ENCODE results near the gene BPGM.
"Not testable (repeated sequence)": the region's sequence is repeated elsewhere in the genome, so short reads cannot be mapped to it uniquely, and the experiment has no call there.

BPGM gene

GRCh38 chr7:134632052-134632451, 14.6 kb upstream of the BPGM start:
- DNase-seq (ENCODE audit: low read depth in 2 of 2): no peak

DNA sequence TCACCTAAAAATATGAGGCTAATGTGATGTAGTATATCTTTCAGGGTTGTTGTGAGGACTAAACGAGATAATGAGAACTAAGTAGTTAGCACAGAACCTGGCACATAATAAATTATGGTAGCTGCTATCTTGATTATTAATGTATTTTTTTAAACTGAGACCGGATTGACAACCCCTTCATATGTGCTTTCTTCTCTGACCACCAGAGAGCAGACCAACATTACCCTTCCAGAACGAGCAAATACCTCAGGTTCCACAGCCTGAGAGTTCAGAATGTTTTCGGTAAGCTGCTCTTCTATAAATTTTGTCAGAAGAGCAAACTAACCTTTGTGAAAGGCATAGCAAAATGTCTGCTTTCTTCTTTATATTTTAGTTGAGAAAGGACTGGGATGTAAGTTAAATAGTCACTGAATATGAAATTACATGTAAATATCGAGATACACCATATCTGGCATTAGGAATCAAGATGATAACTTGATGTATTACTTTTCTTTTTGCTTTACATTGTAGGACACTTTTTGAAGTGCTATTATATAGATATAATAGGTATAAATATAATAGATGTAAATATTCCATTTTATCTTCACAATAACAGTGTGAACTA, 13.6 kb upstream of the BPGM start:
- DNase-seq (ENCODE audit: low read depth in 2 of 2): no peak

DNA sequence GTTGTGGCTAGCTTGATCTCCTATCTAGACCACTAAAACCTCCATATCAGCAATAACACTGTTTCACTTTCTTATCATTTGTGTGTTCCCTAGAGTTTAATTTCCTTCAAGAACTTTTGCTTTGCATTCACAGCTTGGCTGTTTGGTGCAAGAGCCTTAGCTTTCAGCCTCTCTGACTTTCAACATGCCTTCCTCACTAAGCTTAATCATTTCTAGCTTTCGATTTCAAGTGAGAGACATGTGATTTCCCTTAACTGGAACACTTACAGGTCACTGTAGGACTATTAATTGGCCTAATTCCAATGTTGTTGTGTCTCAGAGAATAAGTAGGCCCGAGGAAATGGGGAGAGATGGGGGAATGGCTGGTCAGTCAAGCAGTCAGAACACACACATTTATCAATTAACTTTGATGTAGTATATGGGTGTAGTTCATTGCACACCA, 10.6 kb upstream of the BPGM start:
- DNase-seq (ENCODE audit: low read depth in 2 of 2): no peak

GRCh38 chr7:134637441-134637840, 9.2 kb upstream of the BPGM start:
- no peak for DNase-seq (ENCODE audit: low read depth in 2 of 2)

- no peak for DNase-seq (ENCODE audit: low read depth in 2 of 2)
Measured at GRCh38 chr7:134637934-134638719, 8.5 kb upstream of the BPGM start.

DNA sequence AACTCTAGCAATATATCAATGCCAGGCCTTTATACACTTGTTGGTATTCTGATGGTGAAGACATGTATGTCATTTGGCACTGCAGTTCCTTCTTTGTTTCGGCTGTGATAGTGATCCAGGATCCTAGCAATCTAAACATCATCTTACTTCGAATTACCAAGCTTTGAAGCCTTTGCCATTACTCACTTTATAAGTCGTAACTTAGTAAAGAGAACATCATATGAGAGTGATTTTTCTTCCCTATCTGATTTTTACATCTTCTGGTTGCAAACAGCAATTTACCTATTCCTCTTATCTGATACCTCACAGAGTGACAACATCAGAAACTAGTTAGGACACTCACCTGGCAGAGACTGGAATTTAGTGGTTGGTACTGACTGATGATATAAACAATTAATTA, 7.6 kb upstream of the BPGM start:
- no peak for DNase-seq (ENCODE audit: low read depth in 2 of 2)

DNA sequence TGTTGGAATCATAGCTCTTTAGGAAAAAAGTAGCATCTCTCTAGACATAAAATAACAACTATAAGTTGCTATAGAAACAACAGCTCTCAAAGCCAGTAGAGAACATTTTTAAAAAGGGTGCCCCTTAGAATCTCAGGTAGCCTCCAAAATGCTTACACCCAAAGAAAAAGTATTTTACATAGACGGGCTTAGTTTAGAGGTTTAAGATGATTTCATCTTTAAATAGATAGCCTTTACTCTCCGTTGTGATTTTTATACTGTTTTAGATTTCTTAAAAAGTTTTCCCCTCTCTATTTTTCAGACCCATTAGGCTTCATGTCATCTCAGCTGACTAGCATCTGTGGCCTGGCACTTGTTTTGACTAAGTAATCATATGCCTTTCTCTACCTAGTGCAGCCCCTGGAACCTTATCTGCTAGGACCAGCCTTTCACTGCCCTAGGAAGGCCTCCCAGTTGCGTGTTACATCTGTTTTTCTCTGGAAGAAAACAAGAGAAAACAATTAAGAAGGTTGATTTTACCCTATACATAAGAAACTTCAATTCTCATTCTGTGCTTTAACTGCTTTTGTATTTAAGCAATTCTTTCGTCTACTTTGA, 6.9 kb upstream of the BPGM start:
- DNase-seq (ENCODE audit: low read depth in 2 of 2): no peak

DNA sequence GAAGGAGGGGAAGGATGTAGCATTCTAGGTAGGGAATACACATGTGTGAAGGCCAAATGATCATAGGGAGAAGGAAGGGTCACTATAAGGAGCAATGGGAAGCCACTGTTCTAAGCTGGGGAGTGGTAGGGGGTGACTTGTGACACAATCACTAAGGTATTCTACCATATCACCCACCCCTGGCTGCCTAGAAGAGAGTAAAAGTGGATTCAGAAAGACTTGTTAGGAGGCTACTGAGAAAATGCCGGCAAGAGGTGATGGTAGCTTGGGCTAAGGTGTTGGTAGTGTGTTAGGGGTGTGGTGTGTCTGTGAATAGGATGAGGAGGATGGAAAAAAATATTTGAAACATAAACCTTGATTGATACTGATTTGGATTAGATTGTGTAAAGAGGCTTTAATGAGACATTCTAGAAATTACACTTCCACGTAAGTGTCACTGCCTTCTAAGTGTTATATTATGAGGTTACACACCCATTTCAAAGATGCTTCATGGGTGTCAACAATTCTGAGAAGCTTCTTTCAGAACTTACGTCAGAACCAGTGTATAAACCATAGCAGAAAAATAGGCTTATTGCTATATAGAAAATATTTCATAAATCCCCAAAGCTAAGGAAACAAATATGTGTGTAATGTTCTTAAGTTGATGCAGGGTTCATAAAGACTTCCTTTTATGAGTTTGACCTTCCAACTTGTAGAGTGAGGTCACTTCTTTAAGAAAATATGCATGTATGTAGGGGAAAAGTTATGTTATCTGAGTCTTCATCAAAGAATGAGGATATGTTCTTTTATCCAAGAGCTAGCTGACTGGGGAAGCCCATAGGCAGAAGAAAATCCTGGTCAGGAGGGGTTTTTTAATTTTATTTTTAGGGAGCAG, 5.6 kb upstream of the BPGM start:
- DNase-seq (ENCODE audit: low read depth in 2 of 2): no peak

GRCh38 chr7:134641981-134642380, 4.7 kb upstream of the BPGM start:
- not testable (repeated sequence) for DNase-seq (ENCODE audit: low read depth in 2 of 2)

- no peak for DNase-seq (ENCODE audit: low read depth in 2 of 2)
Measured at GRCh38 chr7:134643131-134643530, 3.5 kb upstream of the BPGM start.

GRCh38 chr7:134645478-134645877, 1.2 kb upstream of the BPGM start:
- DNase-seq (ENCODE audit: low read depth in 2 of 2): no peak

GRCh38 chr7:134645935-134646334, 718 bp upstream of the BPGM start:
- no peak for DNase-seq (ENCODE audit: low read depth in 2 of 2)

GRCh38 chr7:134648456-134648855, 1.8 kb downstream of the BPGM start:
- no peak for DNase-seq (ENCODE audit: low read depth in 2 of 2)

- DNase-seq (ENCODE audit: low read depth in 2 of 2): no peak
Measured at GRCh38 chr7:134649226-134649775, 2.6 kb downstream of the BPGM start.

DNA sequence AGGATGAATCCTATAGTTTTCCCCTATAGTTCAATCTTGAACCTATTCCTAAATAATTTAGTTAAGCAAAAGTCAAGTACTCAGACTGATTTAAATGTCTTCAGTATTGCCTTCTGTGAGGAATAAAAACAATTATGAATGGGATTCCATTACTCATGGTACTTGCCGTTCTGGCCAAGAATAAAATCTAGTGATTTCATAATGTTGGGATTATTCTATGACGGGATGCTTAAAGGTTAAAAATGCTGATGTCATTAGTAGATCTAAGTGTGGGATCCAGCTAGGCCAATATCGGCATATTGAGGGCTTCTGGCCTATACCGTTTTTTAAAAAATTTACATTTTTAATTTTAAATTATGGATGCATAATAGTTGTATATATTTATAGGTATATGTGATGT, 5.3 kb downstream of the BPGM start:
- DNase-seq (ENCODE audit: low read depth in 2 of 2): no peak

DNA sequence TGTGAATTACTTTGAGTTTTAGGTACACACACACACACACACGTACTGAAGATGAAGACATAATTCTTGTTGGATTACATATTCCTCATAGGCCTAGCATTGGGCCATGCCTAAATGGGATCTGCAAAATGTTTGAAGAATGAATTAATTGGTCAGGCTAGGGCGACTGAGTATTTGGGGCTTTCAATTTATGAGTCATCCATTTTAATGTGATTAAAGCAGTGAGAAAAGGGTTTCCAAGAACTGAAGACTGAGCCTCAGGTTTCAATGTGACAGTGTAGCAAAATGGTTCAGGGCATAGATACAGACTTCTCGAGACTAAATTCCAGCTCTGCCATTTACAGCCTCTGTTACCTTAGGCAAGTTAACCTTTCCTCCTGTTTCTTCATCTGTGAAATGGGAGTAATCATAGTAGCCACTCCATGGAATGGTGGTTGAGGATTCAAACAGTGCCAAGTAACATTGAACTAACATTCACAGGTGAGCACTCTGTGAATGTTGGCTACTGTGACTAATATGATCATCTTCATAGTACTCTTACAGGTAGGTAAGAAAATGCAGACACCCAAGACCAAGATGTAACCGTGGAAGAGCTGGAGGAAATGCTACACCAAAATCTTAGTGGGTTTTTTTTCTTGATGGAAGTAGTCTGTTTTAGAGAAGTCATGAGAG, 7.6 kb downstream of the BPGM start:
- DNase-seq (ENCODE audit: low read depth in 2 of 2): no peak

- no peak for DNase-seq (ENCODE audit: low read depth in 2 of 2)
Measured at GRCh38 chr7:134657526-134657925, 10.9 kb downstream of the BPGM start.

- DNase-seq (ENCODE audit: low read depth in 2 of 2): no peak
Measured at GRCh38 chr7:134660242-134660785, 13.7 kb downstream of the BPGM start.

DNA sequence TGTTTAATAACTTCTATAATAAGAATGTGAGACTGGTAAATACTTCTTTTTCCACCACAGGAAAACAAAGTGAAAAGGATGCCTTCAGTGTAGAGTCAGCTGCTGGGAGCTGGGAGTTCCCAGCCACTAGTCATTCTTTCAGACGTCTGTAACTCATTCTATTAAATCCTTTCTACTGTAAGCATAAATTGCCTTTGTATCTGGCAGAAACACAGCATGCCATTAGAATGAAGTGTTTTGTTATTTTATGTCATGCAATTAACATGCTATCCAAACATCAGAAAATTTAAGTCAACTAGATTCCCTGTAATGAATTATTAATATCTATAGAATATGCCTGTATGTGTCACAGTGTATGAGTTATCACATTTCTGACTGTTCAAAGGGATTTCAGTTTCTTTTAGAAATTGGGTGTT, 14.3 kb downstream of the BPGM start:
- no peak for DNase-seq (ENCODE audit: low read depth in 2 of 2)

- no peak for DNase-seq (ENCODE audit: low read depth in 2 of 2)
Measured at GRCh38 chr7:134662166-134662870, 15.7 kb downstream of the BPGM start.
